ENCODE results near the gene FLOT2.

FLOT2 gene

DNA sequence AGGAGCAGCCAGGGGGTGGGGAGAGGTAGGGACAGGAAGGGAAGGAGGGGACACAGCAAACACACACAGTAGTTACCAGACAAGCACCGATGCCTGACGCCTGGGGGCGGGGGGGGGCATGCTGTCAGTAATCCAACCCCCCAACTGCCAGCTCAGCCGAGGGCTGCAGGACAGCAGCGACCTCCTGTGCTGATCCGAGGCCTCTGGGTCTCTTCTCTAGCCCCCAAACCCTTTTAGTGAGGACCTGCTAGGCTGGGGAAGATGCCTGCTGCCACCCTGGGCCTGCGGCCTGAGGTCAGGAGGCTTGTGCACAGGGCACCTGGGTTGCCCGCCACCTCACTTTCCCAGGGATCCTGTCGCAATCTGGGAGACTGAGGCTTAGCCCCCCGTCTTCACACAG is 11.6 kb downstream of the FLOT2 start:
- Histone ChIP-seq H3K4me3 (no peak overlapping the region), H3K27ac (no peak overlapping the region)
- TF ChIP-seq, protein P1, sequence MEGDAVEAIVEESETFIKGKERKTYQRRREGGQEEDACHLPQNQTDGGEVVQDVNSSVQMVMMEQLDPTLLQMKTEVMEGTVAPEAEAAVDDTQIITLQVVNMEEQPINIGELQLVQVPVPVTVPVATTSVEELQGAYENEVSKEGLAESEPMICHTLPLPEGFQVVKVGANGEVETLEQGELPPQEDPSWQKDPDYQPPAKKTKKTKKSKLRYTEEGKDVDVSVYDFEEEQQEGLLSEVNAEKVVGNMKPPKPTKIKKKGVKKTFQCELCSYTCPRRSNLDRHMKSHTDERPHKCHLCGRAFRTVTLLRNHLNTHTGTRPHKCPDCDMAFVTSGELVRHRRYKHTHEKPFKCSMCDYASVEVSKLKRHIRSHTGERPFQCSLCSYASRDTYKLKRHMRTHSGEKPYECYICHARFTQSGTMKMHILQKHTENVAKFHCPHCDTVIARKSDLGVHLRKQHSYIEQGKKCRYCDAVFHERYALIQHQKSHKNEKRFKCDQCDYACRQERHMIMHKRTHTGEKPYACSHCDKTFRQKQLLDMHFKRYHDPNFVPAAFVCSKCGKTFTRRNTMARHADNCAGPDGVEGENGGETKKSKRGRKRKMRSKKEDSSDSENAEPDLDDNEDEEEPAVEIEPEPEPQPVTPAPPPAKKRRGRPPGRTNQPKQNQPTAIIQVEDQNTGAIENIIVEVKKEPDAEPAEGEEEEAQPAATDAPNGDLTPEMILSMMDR (IDR thresholded peaks at IDR 0.05): no peak
- no peak for DNase-seq (ENCODE audit: low spot score)

DNA sequence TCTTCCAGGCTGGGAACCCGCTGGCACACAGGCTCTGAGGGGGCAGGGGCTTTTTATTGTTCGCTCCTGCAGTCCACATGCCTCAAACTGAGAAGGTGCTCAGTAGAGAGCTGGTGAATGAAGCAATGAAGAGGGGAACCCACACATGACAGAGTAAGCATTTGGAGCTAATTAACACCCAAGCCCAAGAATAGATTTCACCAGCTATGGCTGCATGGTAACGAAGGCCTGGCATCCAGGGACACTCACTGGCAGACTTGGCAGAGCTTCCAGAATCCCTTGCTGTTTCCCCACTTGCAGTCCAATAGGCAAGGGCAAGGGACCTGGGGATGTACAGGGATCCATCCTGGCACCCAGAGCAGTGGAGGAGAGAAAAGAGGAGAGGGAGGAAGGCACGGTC is 12.2 kb downstream of the FLOT2 start:
- Histone ChIP-seq H3K4me3 (no peak overlapping the region), H3K27ac (no peak overlapping the region)
- no peak for DNase-seq (ENCODE audit: low spot score)
- TF ChIP-seq, protein P1 (IDR thresholded peaks at IDR 0.05): no peak

GRCh38 chr17:28883967-28884702 is 13.4 kb downstream of the FLOT2 start:
- no peak for DNase-seq (ENCODE audit: low spot score)
- no peak overlapping the region for H3K27ac ChIP-seq
- TF ChIP-seq, protein P1 (IDR thresholded peaks at IDR 0.05): no peak
- no peak overlapping the region for H3K4me3 ChIP-seq

- H3K27ac ChIP-seq: no peak overlapping the region
- TF ChIP-seq, protein P1 (IDR thresholded peaks at IDR 0.05): no peak
- no peak overlapping the region for H3K4me3 ChIP-seq
- no peak for DNase-seq (ENCODE audit: low spot score)
These were observed 15.2 kb downstream of the FLOT2 start for GRCh38 chr17:28882154-28882895.

DNA sequence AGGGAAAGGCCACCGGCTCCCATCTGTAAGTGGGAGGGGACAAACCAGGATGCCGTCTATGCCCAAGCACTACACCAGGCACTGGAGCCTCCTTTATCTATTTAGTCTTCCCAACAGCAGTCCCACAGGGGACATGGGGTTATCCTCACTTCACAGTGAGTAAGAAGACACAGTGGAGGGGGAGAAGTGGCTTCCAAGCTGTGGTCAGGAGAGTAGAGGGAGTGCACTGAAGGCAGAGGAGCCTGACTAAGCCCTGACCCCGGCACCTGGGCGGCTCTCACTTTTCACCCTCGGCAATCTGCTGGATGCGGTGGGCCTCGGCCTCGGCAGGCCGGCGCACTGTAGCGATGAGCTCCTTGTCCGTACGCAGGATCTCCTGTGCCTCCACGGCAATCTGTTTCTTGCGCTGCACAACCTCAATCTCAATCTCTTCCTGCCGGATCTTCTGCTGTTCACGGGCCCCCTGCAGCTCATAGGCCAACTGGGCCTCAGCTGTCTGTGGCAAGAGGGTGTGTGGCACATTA is 15.9 kb downstream of the FLOT2 start:
- TF ChIP-seq, protein P1 (IDR thresholded peaks at IDR 0.05): no peak
- no peak overlapping the region for H3K27ac ChIP-seq
- no peak for DNase-seq (ENCODE audit: low spot score)
- H3K4me3 ChIP-seq: no peak overlapping the region

DNA sequence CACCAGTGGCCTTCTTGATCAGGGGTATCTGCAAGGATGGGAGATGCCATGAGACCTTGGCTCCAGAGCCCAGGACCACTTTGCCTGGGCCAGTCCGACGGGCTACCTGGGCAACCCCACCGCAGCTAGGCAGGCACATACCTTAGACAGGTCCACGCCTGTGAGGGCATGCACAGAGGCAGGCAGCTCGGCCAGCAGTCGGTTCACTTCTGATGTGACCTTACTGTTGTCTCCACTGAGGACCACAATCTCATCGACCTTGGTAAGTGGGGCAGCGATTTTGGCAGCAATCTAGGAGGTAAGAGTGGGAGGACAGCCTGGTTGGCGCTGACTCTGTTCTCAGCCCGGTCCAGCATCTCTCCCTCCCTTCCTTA is 17.0 kb downstream of the FLOT2 start:
- TF ChIP-seq, protein P1 (IDR thresholded peaks at IDR 0.05): no peak
- no peak for DNase-seq (ENCODE audit: low spot score)
- H3K27ac ChIP-seq: no peak overlapping the region
- H3K4me3 ChIP-seq: no peak overlapping the region
